ENCODE measurements around the gene TLE3.

- TF ChIP-seq POLR2A (IDR thresholded peaks at IDR 0.05) (no peak), CTCF (IDR thresholded peaks at IDR 0.05) (no peak), POLR2AphosphoS5 (IDR thresholded peaks at IDR 0.05) (no peak)
These were observed 16.5 kb upstream of the TLE3 start for GRCh38 chr15:70114221-70114620.
